CD14-positive monocyte (primary cell): ENCODE results near the gene MVB12B. TPM values are rescaled to one million over a fixed set of nuclear protein-coding genes. Genes with fewer than 3 reads are reported as not detected.

Experiments
- DNase-seq, 3 donors: peaks; one replicate each; pipeline ENCODE4 v3.0.0-alpha.2; 2011 to 2022
- H2AFZ ChIP-seq: 2 replicates; pipeline ENCODE4 v1.6.0; 2012; ENCODE audit warnings: mild to moderate bottlenecking, low read depth, low read length, inconsistent platforms; ENCODE audit not compliant: insufficient read depth, poor library complexity, severe bottlenecking
- H3K27ac ChIP-seq, 2 donors: 1 replicate in 1 of 2; 2 replicates in 1 of 2; pipeline ENCODE4 v1.5.1; 2012 to 2013; ENCODE audit warnings: low read length in 2 of 2, control low read depth in 1 of 2, inconsistent platforms in 1 of 2, low read depth in 1 of 2, mild to moderate bottlenecking in 1 of 2
- H3K27me3 ChIP-seq, 2 donors: one replicate each; pipeline versions ENCODE4 v1.6.0 to v1.6.1; 2011 to 2013; ENCODE audit warnings: low read length in 2 of 2; ENCODE audit not compliant: control insufficient read depth in 2 of 2, insufficient read depth in 2 of 2
- H3K36me3 ChIP-seq, 2 donors: replicated peaks in 1 of 2; 1 replicate in 1 of 2; 2 replicates in 1 of 2; pipeline versions ENCODE4 v1.5.1 to v1.6.1; 2012 to 2013; ENCODE audit warnings: low read length in 2 of 2, control low read depth in 1 of 2, inconsistent platforms in 1 of 2, mild to moderate bottlenecking in 1 of 2; ENCODE audit not compliant: insufficient read depth in 2 of 2, control insufficient read depth in 1 of 2
- H3K4me1 ChIP-seq, 2 donors: 1 replicate in 1 of 2; 2 replicates in 1 of 2; pipeline versions ENCODE4 v1.5.1 to v1.6.1; 2012 to 2013; ENCODE audit warnings: low read length in 2 of 2, control low read depth in 1 of 2, inconsistent platforms in 1 of 2, mild to moderate bottlenecking in 1 of 2, moderate library complexity in 1 of 2; ENCODE audit not compliant: insufficient read depth in 2 of 2, control insufficient read depth in 1 of 2
- H3K4me2 ChIP-seq: replicated peaks from 2 replicates; pipeline ENCODE3; 2012; ENCODE audit warnings: low read length, moderate library complexity, mild to moderate bottlenecking; ENCODE audit not compliant: poor library complexity, severe bottlenecking; ENCODE audit errors: extremely low read depth
- H3K4me3 ChIP-seq, 3 experiments: fragments of 200-600 bp in 1 of 3; sonication (generic) in 1 of 3; replicated peaks in 1 of 3; 1 replicate in 2 of 3; 2 replicates in 1 of 3; pipeline ENCODE4 v1.5.1; 2011 to 2013; ENCODE audit warnings: low read length in 3 of 3, mild to moderate bottlenecking in 3 of 3, control low read depth in 2 of 3, low read depth in 2 of 3, inconsistent platforms in 1 of 3, moderate library complexity in 1 of 3
- H3K79me2 ChIP-seq: 2 replicates; pipeline ENCODE4 v1.6.0; 2012; ENCODE audit warnings: mild to moderate bottlenecking, control low read depth, inconsistent platforms, low read length, moderate library complexity; ENCODE audit not compliant: insufficient read depth
- H3K9ac ChIP-seq: 2 replicates; pipeline ENCODE4 v1.6.0; 2017; ENCODE audit warnings: low read length, mild to moderate bottlenecking; ENCODE audit not compliant: insufficient read depth, poor library complexity, severe bottlenecking
- H3K9me3 ChIP-seq, 2 donors: replicated peaks in 1 of 2; 1 replicate in 1 of 2; 2 replicates in 1 of 2; pipeline versions ENCODE4 v1.5.1 to v1.6.1; 2012 to 2013; ENCODE audit warnings: low read length in 2 of 2, control low read depth in 1 of 2; ENCODE audit not compliant: control insufficient read depth in 1 of 2, insufficient read depth in 1 of 2
- H4K20me1 ChIP-seq: 2 replicates; pipeline ENCODE4 v1.6.0; 2012; ENCODE audit warnings: mild to moderate bottlenecking, low read length, control low read depth, moderate library complexity; ENCODE audit not compliant: insufficient read depth
- H3K27ac Mint-ChIP-seq, 7 donors: one replicate each; pipeline ENCODE4 v1.8.0; 2020; ENCODE audit warnings: mild to moderate bottlenecking in 7 of 7, mixed read lengths in 7 of 7, moderate library complexity in 6 of 7, inconsistent platforms in 2 of 7
- H3K27me3 Mint-ChIP-seq, 3 donors: one replicate each; pipeline ENCODE4 v1.8.0; 2021 to 2022; ENCODE audit warnings: low read depth in 3 of 3, mild to moderate bottlenecking in 3 of 3, mixed read lengths in 3 of 3, moderate library complexity in 3 of 3, inconsistent platforms in 1 of 3
- H3K36me3 Mint-ChIP-seq, 2 donors: one replicate each; pipeline ENCODE4 v1.8.0; 2020; ENCODE audit warnings: mixed read lengths in 2 of 2, inconsistent platforms in 1 of 2, mild to moderate bottlenecking in 1 of 2
- H3K4me1 Mint-ChIP-seq: one replicate; pipeline ENCODE4 v1.8.0; 2020; ENCODE audit warnings: mild to moderate bottlenecking, mixed read lengths
- H3K4me3 Mint-ChIP-seq, 2 donors: one replicate each; pipeline ENCODE4 v1.8.0; 2020; ENCODE audit warnings: mild to moderate bottlenecking in 2 of 2, mixed read lengths in 2 of 2, moderate library complexity in 1 of 2
- H3K9me3 Mint-ChIP-seq, 7 donors: one replicate each; pipeline ENCODE4 v1.8.0; 2020 to 2022; ENCODE audit warnings: mixed read lengths in 7 of 7, mild to moderate bottlenecking in 6 of 7, moderate library complexity in 6 of 7, inconsistent platforms in 2 of 7
- WGBS: methylation state at CpG from one replicate; pipeline ENCODE4 v1.1.5; 2013; ENCODE audit warnings: missing lambda C conversion rate; ENCODE audit not compliant: insufficient coverage; 5-methylcytosine and 5-hydroxymethylcytosine counted together
- intact Hi-C, 2 donors: fragments of 100-400 bp; cut with micrococcal nuclease; formaldehyde crosslinking; loops; one replicate each; pipeline versions ENCODE4 v1.15.0 to v1.15.1; 2023
- polyA plus RNA-seq, 3 donors: library from polyadenylated mRNA; depleted of rRNA in 1 of 3; unstranded in 2 of 3; stranded (reverse) in 1 of 3; fragments of 300-500 nt in 2 of 3; fragments of >200 nt in 1 of 3; fragmentation: Illumina TruSeq in 2 of 3; gene quantifications; 1 replicate in 2 of 3; 2 replicates in 1 of 3; pipeline ENCODE4 v1.2.3, GENCODE V29; 2012 to 2021
- TF ChIP-seq, protein P1 (sequence below): fragments of 200-600 bp; IDR thresholded peaks from one replicate; pipeline ENCODE4 v1.8.0; 2022; ENCODE audit warnings: antibody characterized with exemption, mild to moderate bottlenecking

Gene MVB12B
- polyA plus RNA-seq, 3 donors: 2.8 to 8.1 (median 3.5) TPM

DNA sequence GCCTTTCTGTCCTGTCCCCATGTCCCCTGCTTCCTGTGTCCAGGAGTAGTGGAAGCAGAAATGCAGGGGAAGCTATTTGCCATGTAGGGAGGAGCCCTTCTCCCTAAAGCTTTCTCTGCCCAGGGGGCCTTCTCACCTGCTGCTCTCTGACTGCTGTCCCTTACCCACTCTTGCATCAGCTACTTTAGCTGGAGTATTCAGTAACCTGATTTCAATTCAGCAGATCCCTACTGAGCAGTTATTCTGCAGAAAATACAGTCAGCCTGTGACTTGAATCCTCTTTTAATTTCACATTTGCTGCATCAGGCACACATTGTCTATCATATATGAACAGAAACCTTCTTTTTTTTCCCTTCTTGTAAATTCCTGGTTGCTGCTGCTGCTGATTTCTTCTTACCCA lies 90.4 kb downstream of the MVB12B start:
- Mint-ChIP-seq H3K9me3 (no peaks in the 10 kb centered on the region), H3K36me3 (peaks cover 44 to 46% of the 10 kb centered on the region in 2 donors), H3K27me3 (peaks cover 1 to 4% (median 1%) of the 10 kb centered on the region in 3 donors), H3K27ac (peak overlapping the region in 1 of 7 donors; percentile 43), H3K4me3 (no peak overlapping the region), H3K4me1 (peaks cover 22% of the 10 kb centered on the region)
- H2AFZ ChIP-seq: no peak overlapping the region
- no peak overlapping the region for H3K27ac ChIP-seq
- H3K27me3 ChIP-seq: no peaks in the 10 kb centered on the region
- DNase-seq: no peak
- TF ChIP-seq, protein P1, sequence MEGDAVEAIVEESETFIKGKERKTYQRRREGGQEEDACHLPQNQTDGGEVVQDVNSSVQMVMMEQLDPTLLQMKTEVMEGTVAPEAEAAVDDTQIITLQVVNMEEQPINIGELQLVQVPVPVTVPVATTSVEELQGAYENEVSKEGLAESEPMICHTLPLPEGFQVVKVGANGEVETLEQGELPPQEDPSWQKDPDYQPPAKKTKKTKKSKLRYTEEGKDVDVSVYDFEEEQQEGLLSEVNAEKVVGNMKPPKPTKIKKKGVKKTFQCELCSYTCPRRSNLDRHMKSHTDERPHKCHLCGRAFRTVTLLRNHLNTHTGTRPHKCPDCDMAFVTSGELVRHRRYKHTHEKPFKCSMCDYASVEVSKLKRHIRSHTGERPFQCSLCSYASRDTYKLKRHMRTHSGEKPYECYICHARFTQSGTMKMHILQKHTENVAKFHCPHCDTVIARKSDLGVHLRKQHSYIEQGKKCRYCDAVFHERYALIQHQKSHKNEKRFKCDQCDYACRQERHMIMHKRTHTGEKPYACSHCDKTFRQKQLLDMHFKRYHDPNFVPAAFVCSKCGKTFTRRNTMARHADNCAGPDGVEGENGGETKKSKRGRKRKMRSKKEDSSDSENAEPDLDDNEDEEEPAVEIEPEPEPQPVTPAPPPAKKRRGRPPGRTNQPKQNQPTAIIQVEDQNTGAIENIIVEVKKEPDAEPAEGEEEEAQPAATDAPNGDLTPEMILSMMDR: no peak
- no peak overlapping the region for H3K4me3 ChIP-seq
- no peak overlapping the region for H3K9ac ChIP-seq
- no peaks in the 10 kb centered on the region for H4K20me1 ChIP-seq
- H3K79me2 ChIP-seq: no peaks in the 10 kb centered on the region
- H3K4me2 ChIP-seq: no peak overlapping the region
- H3K36me3 ChIP-seq: peaks cover 0 to 22% of the 10 kb centered on the region in 2 donors
- H3K9me3 ChIP-seq: no peaks in the 10 kb centered on the region
- intact Hi-C loops: no loop called here
- H3K4me1 ChIP-seq: peaks cover 20 to 21% of the 10 kb centered on the region in 2 donors

DNA sequence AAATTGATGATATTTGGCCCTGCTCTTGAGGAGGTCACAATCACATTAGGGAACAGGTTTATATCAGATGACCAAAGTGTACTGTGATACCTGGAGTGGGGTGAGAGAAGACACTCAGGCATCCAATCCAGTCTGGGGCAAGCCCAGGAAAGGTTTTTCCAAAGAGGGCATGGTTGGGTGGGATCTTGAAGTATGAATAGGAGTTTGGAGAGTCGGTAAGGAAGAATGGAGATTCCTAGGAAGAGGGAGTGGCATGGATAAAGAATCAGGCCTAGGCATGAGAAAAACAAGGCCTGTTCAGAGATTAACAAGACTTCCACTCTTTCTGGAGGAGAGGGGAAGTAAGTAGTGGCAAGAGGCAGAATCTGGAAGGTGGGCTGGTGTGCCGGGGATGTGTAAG lies 91.1 kb downstream of the MVB12B start:
- Mint-ChIP-seq H3K4me3 (no peak overlapping the region), H3K36me3 (peaks cover 44 to 47% of the 10 kb centered on the region in 2 donors), H3K27me3 (peaks cover 0 to 4% (median 1%) of the 10 kb centered on the region in 3 donors), H3K4me1 (peaks cover 16% of the 10 kb centered on the region), H3K27ac (peak overlapping the region in 1 of 7 donors; percentile 78), H3K9me3 (no peaks in the 10 kb centered on the region)
- TF ChIP-seq, protein P1: no peak
- intact Hi-C loops: no loop called here
- H4K20me1 ChIP-seq: no peaks in the 10 kb centered on the region
- no peaks in the 10 kb centered on the region for H3K79me2 ChIP-seq
- H3K9ac ChIP-seq: no peak overlapping the region
- H3K27ac ChIP-seq: no peak overlapping the region
- no peak overlapping the region for H3K4me3 ChIP-seq
- H2AFZ ChIP-seq: no peak overlapping the region
- no peaks in the 10 kb centered on the region for H3K27me3 ChIP-seq
- no peak overlapping the region for H3K4me2 ChIP-seq
- WGBS: 100% methylated on average over 1 of the region's 2 CpGs
- peaks cover 0 to 28% of the 10 kb centered on the region in 2 donors for H3K36me3 ChIP-seq
- peaks cover 13 to 16% of the 10 kb centered on the region in 2 donors for H3K4me1 ChIP-seq
- DNase-seq: no peak
- no peaks in the 10 kb centered on the region for H3K9me3 ChIP-seq
